HEK293 (cell line): ENCODE results near the gene SLC7A4.

Source experiments
- CTCF ChIA-PET: fragments of 350-600 bp; formaldehyde crosslinking; extraction: SDS; loops from one replicate; lab custom pipeline; 2021; ENCODE audit warnings: antibody characterized with exemption; lab: Yijun Ruan, JAX
- POLR2A ChIA-PET: fragments of 300-600 bp; formaldehyde crosslinking; extraction: SDS; loops from one replicate; lab custom pipeline; 2020; ENCODE audit warnings: antibody characterized with exemption, inconsistent platforms; lab: Yijun Ruan, JAX
- H3K27ac ChIP-seq: fragments of 200-500 bp; sonication (Bioruptor generic); 2 replicates; pipeline ENCODE4 v1.5.1; 2014; ENCODE audit warnings: low read depth, low read length, control low read depth, inconsistent platforms; ENCODE audit errors: extremely low read depth
- H3K36me3 ChIP-seq, 2 experiments: fragments of 200-500 bp in 1 of 2; sonication (Bioruptor generic) in 1 of 2; 1 replicate in 1 of 2; 2 replicates in 1 of 2; pipeline ENCODE4 v1.5.1; 2014 to 2017; ENCODE audit warnings: inconsistent platforms in 2 of 2, low read length in 2 of 2; ENCODE audit not compliant: control insufficient read depth in 2 of 2, insufficient read depth in 1 of 2
- H3K4me1 ChIP-seq: fragments of 200-500 bp; sonication (Bioruptor generic); 2 replicates; pipeline ENCODE4 v1.5.1; 2014; ENCODE audit warnings: mild to moderate bottlenecking, low read length, inconsistent platforms; ENCODE audit not compliant: control insufficient read depth, insufficient read depth
- H3K4me3 ChIP-seq: 2 replicates; pipeline ENCODE4 v1.5.1; 2011; ENCODE audit warnings: low read depth, mild to moderate bottlenecking, control low read depth, low read length, moderate library complexity
- H3K9me3 ChIP-seq: fragments of 200-500 bp; sonication (Bioruptor generic); 2 replicates; pipeline ENCODE4 v1.5.1; 2014; ENCODE audit warnings: low read depth, low read length, inconsistent platforms; ENCODE audit not compliant: control insufficient read depth, insufficient read depth
- CTCF ChIP-seq: fragments of 450-650 bp; formaldehyde crosslinking; IDR thresholded peaks from 2 replicates; pipeline ENCODE4 v1.5.1; 2016; ENCODE audit warnings: missing biosample characterization, missing genetic modification characterization
- GLI4 ChIP-seq: fragments of 450-650 bp; formaldehyde crosslinking; IDR thresholded peaks from 2 replicates; pipeline ENCODE4 v1.5.1; 2016; ENCODE audit warnings: missing biosample characterization, missing genetic modification characterization
- KLF7 ChIP-seq: fragments of 450-650 bp; formaldehyde crosslinking; IDR thresholded peaks from 2 replicates; pipeline ENCODE4 v1.5.1; 2016; ENCODE audit warnings: missing biosample characterization, missing genetic modification characterization, borderline replicate concordance
- REPIN1 ChIP-seq: fragments of 450-650 bp; formaldehyde crosslinking; IDR thresholded peaks from 2 replicates; pipeline ENCODE4 v1.5.1; 2017; ENCODE audit warnings: missing biosample characterization, missing genetic modification characterization, low read depth
- TRIM28 ChIP-seq: IDR thresholded peaks from 2 replicates; pipeline ENCODE4 v1.6.1; 2011; ENCODE audit warnings: low read length, control low read depth, borderline replicate concordance
- ZBTB20 ChIP-seq: fragments of 450-650 bp; formaldehyde crosslinking; IDR thresholded peaks from 2 replicates; pipeline ENCODE4 v1.5.1; 2016; ENCODE audit warnings: missing biosample characterization, missing genetic modification characterization
- ZBTB7A ChIP-seq: fragments of 450-650 bp; formaldehyde crosslinking; IDR thresholded peaks from 2 replicates; pipeline ENCODE4 v1.5.1; 2016; ENCODE audit warnings: low read depth, missing biosample characterization, missing genetic modification characterization
- ZFHX2 ChIP-seq: fragments of 450-650 bp; formaldehyde crosslinking; conservative IDR thresholded peaks from 2 replicates; pipeline ENCODE4 v1.5.1; 2016; ENCODE audit warnings: missing biosample characterization, missing genetic modification characterization
- ZFP69B ChIP-seq: fragments of 450-650 bp; formaldehyde crosslinking; IDR thresholded peaks from 2 replicates; pipeline ENCODE4 v1.5.1; 2016; ENCODE audit warnings: missing biosample characterization, missing genetic modification characterization
- ZNF2 ChIP-seq: fragments of 450-650 bp; formaldehyde crosslinking; IDR thresholded peaks from 2 replicates; pipeline ENCODE4 v1.5.1; 2016; ENCODE audit warnings: missing biosample characterization, missing genetic modification characterization
- ZNF311 ChIP-seq: fragments of 450-650 bp; formaldehyde crosslinking; IDR thresholded peaks from 2 replicates; pipeline ENCODE4 v1.5.1; 2017; ENCODE audit warnings: missing biosample characterization, missing genetic modification characterization, borderline replicate concordance
- ZNF473 ChIP-seq: fragments of 450-650 bp; formaldehyde crosslinking; IDR thresholded peaks from 2 replicates; pipeline ENCODE4 v1.5.1; 2017; ENCODE audit warnings: missing biosample characterization, missing genetic modification characterization
- ZNF701 ChIP-seq: fragments of 450-650 bp; formaldehyde crosslinking; IDR thresholded peaks from 2 replicates; pipeline ENCODE4 v1.5.1; 2016; ENCODE audit warnings: missing biosample characterization, missing genetic modification characterization
- ZNF747 ChIP-seq: fragments of 450-650 bp; formaldehyde crosslinking; IDR thresholded peaks from 2 replicates; pipeline ENCODE4 v1.5.1; 2016; ENCODE audit warnings: missing biosample characterization, missing genetic modification characterization
- TF ChIP-seq, protein P1 (sequence below): fragments of 450-650 bp; formaldehyde crosslinking; IDR thresholded peaks from 2 replicates; pipeline ENCODE4 v1.5.1; 2016; ENCODE audit warnings: missing biosample characterization, missing genetic modification characterization
- TF ChIP-seq, protein P2 (sequence below): fragments of 450-650 bp; formaldehyde crosslinking; IDR thresholded peaks from 2 replicates; pipeline ENCODE4 v1.5.1; 2016; ENCODE audit warnings: missing biosample characterization, missing genetic modification characterization

SLC7A4 gene

GRCh38 chr22:21000987-21001600, 31.3 kb downstream of the SLC7A4 start (continued):
- TF ChIP-seq, protein P1, sequence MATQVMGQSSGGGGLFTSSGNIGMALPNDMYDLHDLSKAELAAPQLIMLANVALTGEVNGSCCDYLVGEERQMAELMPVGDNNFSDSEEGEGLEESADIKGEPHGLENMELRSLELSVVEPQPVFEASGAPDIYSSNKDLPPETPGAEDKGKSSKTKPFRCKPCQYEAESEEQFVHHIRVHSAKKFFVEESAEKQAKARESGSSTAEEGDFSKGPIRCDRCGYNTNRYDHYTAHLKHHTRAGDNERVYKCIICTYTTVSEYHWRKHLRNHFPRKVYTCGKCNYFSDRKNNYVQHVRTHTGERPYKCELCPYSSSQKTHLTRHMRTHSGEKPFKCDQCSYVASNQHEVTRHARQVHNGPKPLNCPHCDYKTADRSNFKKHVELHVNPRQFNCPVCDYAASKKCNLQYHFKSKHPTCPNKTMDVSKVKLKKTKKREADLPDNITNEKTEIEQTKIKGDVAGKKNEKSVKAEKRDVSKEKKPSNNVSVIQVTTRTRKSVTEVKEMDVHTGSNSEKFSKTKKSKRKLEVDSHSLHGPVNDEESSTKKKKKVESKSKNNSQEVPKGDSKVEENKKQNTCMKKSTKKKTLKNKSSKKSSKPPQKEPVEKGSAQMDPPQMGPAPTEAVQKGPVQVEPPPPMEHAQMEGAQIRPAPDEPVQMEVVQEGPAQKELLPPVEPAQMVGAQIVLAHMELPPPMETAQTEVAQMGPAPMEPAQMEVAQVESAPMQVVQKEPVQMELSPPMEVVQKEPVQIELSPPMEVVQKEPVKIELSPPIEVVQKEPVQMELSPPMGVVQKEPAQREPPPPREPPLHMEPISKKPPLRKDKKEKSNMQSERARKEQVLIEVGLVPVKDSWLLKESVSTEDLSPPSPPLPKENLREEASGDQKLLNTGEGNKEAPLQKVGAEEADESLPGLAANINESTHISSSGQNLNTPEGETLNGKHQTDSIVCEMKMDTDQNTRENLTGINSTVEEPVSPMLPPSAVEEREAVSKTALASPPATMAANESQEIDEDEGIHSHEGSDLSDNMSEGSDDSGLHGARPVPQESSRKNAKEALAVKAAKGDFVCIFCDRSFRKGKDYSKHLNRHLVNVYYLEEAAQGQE (tag by site-specific recombination), result 0 out of 2 replicates have a peak, but pooled peaks have one; percentile 7
- peak; percentile 43; the same call in 1 of the 2 replicates for TF ChIP-seq REPIN1 (tag by site-specific recombination)
- no peak for TF ChIP-seq ZNF2
- 0 out of 2 replicates have a peak, but pooled peaks have one; percentile 24 for TF ChIP-seq ZNF701 (tag by site-specific recombination)
- TF ChIP-seq KLF7, result 0 out of 2 replicates have a peak, but pooled peaks have one; percentile 33
- TF ChIP-seq ZBTB7A (tag by site-specific recombination), result peak; percentile 87
- 0 out of 2 replicates have a peak, but pooled peaks have one; percentile 53 for TF ChIP-seq GLI4 (tag by site-specific recombination)
- TF ChIP-seq ZNF473 (tag by site-specific recombination), result no peak
- TF ChIP-seq TRIM28, result no peak
- peak; percentile 58; the same call in 1 of the 2 replicates for TF ChIP-seq ZBTB20 (tag by site-specific recombination)
- TF ChIP-seq ZNF747, result no peak
- TF ChIP-seq, protein P2, sequence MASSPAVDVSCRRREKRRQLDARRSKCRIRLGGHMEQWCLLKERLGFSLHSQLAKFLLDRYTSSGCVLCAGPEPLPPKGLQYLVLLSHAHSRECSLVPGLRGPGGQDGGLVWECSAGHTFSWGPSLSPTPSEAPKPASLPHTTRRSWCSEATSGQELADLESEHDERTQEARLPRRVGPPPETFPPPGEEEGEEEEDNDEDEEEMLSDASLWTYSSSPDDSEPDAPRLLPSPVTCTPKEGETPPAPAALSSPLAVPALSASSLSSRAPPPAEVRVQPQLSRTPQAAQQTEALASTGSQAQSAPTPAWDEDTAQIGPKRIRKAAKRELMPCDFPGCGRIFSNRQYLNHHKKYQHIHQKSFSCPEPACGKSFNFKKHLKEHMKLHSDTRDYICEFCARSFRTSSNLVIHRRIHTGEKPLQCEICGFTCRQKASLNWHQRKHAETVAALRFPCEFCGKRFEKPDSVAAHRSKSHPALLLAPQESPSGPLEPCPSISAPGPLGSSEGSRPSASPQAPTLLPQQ (tag by site-specific recombination), result peak; percentile 51; the same call in 1 of the 2 replicates
- TF ChIP-seq ZFP69B (tag by site-specific recombination), result peak; percentile 36; the same call in 1 of the 2 replicates

DNA sequence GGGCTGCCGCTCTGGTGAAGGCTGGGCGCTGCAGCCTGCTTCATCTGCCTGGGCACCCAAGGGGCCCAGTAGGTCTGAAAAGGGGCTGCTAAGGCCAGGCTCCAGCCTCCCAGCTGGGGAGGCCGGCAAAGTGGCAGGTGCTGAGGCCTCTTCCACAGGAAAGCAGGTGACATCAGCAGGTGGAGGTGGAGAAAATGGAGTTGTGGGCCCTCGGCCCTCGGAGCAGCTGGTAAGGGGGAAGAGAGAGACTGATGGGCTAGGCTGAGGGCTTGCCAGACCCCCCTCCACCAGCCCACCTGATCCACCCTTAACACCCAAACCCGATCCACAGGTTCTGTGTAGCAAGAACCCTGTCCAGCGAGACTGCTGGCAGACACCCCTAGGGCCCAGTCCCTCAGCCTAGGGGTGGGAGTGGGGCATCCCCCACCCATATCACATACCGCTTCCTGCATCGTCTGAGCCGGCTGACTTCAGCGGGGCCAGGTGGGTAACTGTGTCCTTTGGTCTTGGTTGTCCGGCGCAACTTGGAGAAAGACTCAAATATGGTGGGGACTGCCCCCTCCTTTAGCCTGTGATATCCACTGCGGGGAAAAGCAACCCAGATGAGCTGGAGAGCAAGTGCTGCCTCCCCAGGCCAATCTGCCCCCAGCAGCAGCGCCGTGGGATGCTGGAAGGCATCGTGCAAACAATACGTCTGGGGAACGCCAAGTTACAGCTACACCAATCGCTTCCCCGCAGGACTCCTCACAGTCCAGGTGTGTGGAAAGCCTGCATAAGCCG, 32.0 kb downstream of the SLC7A4 start:
- H3K36me3 ChIP-seq, result peaks cover 0 to 53% of the 10 kb centered on the region in 2 experiments; a peak in 1 of 3 replicates
- peak overlapping the region; percentile 65; the same call in 1 of the 2 replicates for H3K27ac ChIP-seq
- H3K4me1 ChIP-seq, result no peaks in the 10 kb centered on the region

More for the DNA sequence above, 32.0 kb downstream of the SLC7A4 start:
- CTCF ChIA-PET, result interaction anchor here (0.5 to 1.2 kb wide), 5 partner anchors 31 to 216 kb away, joined by 3 to 5 read pairs (median 3); no protein-coding TSS in a partner anchor
- TF ChIP-seq CTCF (tag by site-specific recombination) (peak; percentile 20; the same call in 1 of the 2 replicates), ZNF311 (tag by site-specific recombination) (no peak), ZFHX2 (tag by site-specific recombination) (no peak)
- POLR2A ChIA-PET, result interaction anchor here (1.1 to 5.9 kb wide), 5 partner anchors 10 to 81 kb away, joined by 3 to 80 read pairs (median 5); partner anchors contain the start of genes LZTR1 and P2RX6
- peak overlapping the region; percentile 83 for H3K4me3 ChIP-seq
- no peaks in the 10 kb centered on the region for H3K9me3 ChIP-seq
